ENCODE data around the gene CIAPIN1.

The CIAPIN1 gene

DNA sequence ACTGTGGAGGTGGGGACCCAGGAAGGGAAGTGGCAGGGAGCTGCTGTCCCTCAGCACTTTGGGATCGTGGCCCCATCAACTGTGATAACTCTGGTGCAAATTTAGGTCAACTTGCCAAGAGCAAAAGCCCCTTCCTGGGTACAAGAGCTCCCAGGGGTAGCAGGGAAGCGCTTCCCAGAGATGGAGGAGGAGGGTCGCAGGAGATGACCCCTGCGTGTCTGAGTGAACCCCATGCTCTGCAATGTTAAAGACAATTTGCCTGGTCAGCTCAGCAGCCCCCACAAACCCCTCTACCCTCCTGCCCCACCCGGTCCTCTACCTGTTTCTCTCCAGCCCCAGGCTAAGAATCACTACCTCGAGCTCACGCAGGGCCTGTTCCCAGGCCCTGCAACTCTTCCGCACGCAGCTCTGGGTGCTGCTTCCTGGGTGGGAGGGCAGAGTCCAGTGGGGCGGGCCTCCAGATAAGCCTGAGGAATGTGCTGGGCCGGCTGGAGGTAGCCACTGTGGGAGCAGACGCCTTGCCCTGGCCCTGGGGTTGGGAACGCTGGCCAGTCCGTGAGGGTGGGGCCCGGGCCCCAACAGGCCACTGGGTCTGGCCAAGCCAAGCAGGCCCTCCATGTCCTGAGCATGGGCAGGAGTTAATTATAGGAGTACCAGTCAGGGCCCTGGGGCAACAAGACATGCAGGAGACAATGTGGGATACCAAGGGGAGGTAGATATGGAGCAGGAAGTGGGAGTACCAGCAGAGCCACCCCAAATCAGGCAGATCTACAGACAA is 33.0 kb upstream of the CIAPIN1 start:
- TF ChIP-seq, protein P1, sequence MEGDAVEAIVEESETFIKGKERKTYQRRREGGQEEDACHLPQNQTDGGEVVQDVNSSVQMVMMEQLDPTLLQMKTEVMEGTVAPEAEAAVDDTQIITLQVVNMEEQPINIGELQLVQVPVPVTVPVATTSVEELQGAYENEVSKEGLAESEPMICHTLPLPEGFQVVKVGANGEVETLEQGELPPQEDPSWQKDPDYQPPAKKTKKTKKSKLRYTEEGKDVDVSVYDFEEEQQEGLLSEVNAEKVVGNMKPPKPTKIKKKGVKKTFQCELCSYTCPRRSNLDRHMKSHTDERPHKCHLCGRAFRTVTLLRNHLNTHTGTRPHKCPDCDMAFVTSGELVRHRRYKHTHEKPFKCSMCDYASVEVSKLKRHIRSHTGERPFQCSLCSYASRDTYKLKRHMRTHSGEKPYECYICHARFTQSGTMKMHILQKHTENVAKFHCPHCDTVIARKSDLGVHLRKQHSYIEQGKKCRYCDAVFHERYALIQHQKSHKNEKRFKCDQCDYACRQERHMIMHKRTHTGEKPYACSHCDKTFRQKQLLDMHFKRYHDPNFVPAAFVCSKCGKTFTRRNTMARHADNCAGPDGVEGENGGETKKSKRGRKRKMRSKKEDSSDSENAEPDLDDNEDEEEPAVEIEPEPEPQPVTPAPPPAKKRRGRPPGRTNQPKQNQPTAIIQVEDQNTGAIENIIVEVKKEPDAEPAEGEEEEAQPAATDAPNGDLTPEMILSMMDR (IDR thresholded peaks at IDR 0.05; ENCODE audit: borderline replicate concordance, insufficient read depth, low read depth, low read length), result no peak
- H3K4me3 ChIP-seq (ENCODE audit: low read depth, low read length), result no peak overlapping the region

DNA sequence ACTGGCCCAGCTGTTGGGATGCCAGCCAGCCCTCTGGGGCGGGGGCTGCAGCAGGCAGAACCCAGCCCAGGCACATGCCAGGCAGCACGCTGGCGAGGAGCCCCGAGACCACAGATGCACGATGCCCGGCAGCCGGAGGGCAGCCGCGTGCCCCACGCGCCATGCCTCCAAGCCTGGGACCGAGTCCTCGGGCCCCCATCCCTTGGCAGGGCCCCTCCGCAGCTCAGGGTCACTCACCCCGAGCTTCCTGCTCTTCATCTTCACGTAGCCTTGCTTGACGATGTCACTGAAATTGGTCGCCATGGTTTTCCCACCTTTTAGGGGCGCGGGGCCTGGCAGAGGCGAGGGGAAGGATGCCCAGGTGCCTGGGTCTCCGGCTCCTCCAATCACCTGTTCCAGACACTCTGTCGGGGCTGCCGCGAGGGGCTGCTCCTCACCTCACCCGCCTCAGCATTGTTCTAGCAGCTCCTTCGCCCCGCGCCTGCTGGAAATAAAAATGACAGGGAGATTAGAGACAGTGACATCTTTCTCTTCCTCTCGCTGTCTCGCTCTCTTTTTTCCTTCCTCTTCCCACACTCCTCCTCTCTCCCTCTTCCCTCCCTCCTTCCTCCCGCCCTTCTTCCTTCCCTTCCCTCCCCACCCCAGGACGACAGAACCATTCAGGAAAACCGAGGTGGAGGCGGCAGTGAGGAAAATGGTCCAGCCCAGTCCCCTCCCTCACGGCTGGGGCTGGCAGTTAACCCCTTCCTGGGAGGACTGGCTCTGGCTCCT is 32.2 kb upstream of the CIAPIN1 start:
- H3K4me3 ChIP-seq (ENCODE audit: low read depth, low read length), result no peak overlapping the region
- TF ChIP-seq, protein P1 (IDR thresholded peaks at IDR 0.05; ENCODE audit: borderline replicate concordance, insufficient read depth, low read depth, low read length), result no peak

GRCh38 chr16:57478396-57479204 is 31.4 kb upstream of the CIAPIN1 start:
- TF ChIP-seq, protein P1 (IDR thresholded peaks at IDR 0.05; ENCODE audit: borderline replicate concordance, insufficient read depth, low read depth, low read length), result no peak
- H3K4me3 ChIP-seq (ENCODE audit: low read depth, low read length), result no peak overlapping the region

DNA sequence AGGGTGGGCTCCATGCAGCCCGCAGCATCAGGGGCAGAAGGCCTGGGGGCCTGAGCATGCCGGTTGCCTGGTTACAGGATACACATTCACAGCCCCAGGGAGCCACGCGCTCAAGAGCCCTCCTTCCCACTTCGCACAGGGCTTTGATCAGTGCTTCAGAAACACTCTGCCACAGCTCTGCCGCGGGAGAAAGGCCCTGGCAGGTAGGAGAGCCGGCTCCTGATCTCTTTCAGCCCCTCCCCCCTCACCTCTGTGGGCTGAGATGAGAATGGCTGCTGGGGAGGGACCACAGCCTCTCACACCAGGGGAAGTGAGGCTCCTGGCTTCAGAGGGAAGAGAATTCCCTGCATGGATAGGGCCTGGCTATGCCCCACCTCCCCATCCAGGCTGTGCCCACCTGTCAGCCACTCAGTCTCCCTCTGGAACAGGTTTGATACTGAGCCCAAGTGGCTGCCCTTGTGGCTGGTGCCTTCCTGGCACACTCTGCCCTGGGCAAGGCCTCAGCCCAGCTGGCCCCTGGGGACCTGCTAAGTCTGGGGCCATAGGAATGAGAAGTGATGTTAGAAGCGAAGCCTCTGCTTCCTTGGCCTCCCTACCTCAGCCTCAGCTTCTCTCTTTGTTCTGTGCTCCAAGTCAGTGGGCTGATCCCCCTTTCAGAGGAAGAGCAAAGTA is 30.5 kb upstream of the CIAPIN1 start:
- H3K4me3 ChIP-seq (ENCODE audit: low read depth, low read length), result no peak overlapping the region
- TF ChIP-seq, protein P1 (IDR thresholded peaks at IDR 0.05; ENCODE audit: borderline replicate concordance, insufficient read depth, low read depth, low read length), result no peak

- no peak overlapping the region for H3K4me3 ChIP-seq (ENCODE audit: low read depth, low read length)
These were observed 29.6 kb upstream of the CIAPIN1 start for GRCh38 chr16:57476546-57477410.

More at GRCh38 chr16:57476546-57477410, 29.6 kb upstream of the CIAPIN1 start:
- TF ChIP-seq, protein P1 (IDR thresholded peaks at IDR 0.05; ENCODE audit: borderline replicate concordance, insufficient read depth, low read depth, low read length), result no peak
